Measurements from ENCODE around the gene ARID2. TPM values are rescaled to one million over a fixed set of nuclear protein-coding genes. Genes with fewer than 3 reads are reported as not detected.

ARID2 gene
- total and polyA plus RNA-seq, 4 donors: 1.8 to 17.8 (median 13.2) TPM

GRCh38 chr12:45849289-45849688, 119.8 kb downstream of the ARID2 start:
- peaks cover 4 to 32% (median 24%) of the 10 kb centered on the region in 4 donors for H3K36me3 ChIP-seq (ENCODE audit: control insufficient read depth in 4 of 4, insufficient read depth in 3 of 4, low read depth in 1 of 4, low read length in 3 of 4)

More at GRCh38 chr12:45849289-45849688, 119.8 kb downstream of the ARID2 start:
- TF ChIP-seq HNF4A (conservative IDR thresholded peaks at IDR 0.05) (no peak), TAF1 (conservative IDR thresholded peaks at IDR 0.05) (no peak), FOXA1 (IDR thresholded peaks at IDR 0.05) (no peak), SP1 (IDR thresholded peaks at IDR 0.05) (no peak), MAX (IDR thresholded peaks at IDR 0.05) (no peak), YY1 (IDR thresholded peaks at IDR 0.05) (no peak), GABPA (IDR thresholded peaks at IDR 0.05 in 1 of 2, conservative IDR thresholded peaks at IDR 0.05 in 1 of 2) (no peak), RAD21 (IDR thresholded peaks at IDR 0.05) (no peak), HNF4G (IDR thresholded peaks at IDR 0.05) (no peak), FOXA2 (IDR thresholded peaks at IDR 0.05) (no peak), REST (IDR thresholded peaks at IDR 0.05) (no peak), EGR1 (IDR thresholded peaks at IDR 0.05; ENCODE audit: low read depth in 2 of 2) (no peak), JUND (IDR thresholded peaks at IDR 0.05) (no peak)
- TF ChIP-seq, protein P1, sequence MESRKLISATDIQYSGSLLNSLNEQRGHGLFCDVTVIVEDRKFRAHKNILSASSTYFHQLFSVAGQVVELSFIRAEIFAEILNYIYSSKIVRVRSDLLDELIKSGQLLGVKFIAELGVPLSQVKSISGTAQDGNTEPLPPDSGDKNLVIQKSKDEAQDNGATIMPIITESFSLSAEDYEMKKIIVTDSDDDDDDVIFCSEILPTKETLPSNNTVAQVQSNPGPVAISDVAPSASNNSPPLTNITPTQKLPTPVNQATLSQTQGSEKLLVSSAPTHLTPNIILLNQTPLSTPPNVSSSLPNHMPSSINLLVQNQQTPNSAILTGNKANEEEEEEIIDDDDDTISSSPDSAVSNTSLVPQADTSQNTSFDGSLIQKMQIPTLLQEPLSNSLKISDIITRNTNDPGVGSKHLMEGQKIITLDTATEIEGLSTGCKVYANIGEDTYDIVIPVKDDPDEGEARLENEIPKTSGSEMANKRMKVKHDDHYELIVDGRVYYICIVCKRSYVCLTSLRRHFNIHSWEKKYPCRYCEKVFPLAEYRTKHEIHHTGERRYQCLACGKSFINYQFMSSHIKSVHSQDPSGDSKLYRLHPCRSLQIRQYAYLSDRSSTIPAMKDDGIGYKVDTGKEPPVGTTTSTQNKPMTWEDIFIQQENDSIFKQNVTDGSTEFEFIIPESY (IDR thresholded peaks at IDR 0.05): no peak
- TF ChIP-seq, protein P2, sequence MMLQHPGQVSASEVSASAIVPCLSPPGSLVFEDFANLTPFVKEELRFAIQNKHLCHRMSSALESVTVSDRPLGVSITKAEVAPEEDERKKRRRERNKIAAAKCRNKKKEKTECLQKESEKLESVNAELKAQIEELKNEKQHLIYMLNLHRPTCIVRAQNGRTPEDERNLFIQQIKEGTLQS (IDR thresholded peaks at IDR 0.05): no peak
- TF ChIP-seq, protein P3, sequence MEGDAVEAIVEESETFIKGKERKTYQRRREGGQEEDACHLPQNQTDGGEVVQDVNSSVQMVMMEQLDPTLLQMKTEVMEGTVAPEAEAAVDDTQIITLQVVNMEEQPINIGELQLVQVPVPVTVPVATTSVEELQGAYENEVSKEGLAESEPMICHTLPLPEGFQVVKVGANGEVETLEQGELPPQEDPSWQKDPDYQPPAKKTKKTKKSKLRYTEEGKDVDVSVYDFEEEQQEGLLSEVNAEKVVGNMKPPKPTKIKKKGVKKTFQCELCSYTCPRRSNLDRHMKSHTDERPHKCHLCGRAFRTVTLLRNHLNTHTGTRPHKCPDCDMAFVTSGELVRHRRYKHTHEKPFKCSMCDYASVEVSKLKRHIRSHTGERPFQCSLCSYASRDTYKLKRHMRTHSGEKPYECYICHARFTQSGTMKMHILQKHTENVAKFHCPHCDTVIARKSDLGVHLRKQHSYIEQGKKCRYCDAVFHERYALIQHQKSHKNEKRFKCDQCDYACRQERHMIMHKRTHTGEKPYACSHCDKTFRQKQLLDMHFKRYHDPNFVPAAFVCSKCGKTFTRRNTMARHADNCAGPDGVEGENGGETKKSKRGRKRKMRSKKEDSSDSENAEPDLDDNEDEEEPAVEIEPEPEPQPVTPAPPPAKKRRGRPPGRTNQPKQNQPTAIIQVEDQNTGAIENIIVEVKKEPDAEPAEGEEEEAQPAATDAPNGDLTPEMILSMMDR (IDR thresholded peaks at IDR 0.05; ENCODE audit: low read depth, low read length, missing input control): no peak
- Histone ChIP-seq H3K27ac (ENCODE audit: low read depth in 1 of 2, low read length in 2 of 2) (no peak overlapping the region), H3K4me1 (ENCODE audit: control insufficient read depth in 4 of 4, insufficient read depth in 4 of 4, low read length in 3 of 4) (no peaks in the 10 kb centered on the region), H3K27me3 (ENCODE audit: control insufficient read depth in 4 of 4, insufficient read depth in 4 of 4, low read length in 3 of 4) (no peaks in the 10 kb centered on the region), H3K9ac (ENCODE audit: low read depth in 1 of 2, low read length in 2 of 2) (no peak overlapping the region), H3K4me3 (ENCODE audit: low read depth in 1 of 3, low read length in 3 of 3) (no peak overlapping the region), H3K9me3 (ENCODE audit: control insufficient read depth in 4 of 4, low read length in 3 of 4) (no peaks in the 10 kb centered on the region)
- 92% methylated on average over 3 of the region's 3 CpGs for WGBS
- no peak for DNase-seq (ENCODE audit: low spot score)
